ENCODE results near the gene VPS37B. TPM values are rescaled to one million over a fixed set of nuclear protein-coding genes. Genes with fewer than 3 reads are reported as not detected.
A peak's percentile ranks its signal among the peaks of the same experiment; 100 is the strongest.

VPS37B gene
- total RNA-seq, 1 donor from 2014 or later = 34.9 TPM

DNA sequence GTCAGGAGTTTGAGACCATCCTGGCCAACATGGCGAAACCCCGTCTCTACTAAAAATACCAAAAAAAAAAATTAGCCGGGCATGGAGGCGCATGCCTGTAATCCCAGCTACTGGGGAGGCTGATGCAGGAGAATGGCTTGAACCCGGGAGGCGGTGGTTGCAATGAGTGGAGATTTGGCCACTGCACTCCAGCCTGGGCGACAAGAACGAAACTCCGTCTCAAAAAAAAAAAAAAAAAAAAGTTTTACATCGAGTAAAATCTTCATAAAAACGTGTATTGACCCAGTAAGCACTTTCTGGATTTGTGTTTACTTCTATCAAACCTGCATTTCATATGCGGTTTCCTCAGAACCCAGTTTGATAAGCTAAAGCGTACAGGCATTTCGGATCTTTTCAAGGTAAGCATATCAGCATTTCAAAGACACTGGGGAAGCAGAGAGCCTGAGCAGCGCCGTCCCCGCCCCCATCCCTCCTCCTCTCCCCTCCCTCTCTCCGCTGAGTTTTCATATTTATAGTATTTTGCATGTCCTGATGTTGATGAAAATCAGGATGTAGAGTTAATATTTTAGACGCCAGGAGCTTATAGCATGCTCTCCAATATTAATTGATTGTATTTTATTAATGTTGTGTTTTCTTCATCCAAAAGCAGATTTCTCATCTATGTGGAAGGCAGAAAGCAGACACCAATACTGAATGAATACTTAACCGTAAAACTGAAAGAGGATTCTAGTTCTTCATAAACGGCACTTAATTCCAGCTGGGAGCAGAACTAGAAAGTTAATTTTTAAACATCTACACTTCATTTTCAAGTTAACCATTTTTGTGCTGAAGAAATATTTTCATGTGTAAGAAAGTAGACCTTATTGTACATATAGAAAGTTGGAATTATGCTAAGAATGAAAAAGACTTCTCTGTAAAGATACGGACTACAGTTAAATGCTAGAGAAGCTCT, 69.9 kb downstream of the VPS37B start:
- peak overlapping the region; percentile 11 to 22 for H3K4me3 ChIP-seq
- intact Hi-C loops (cut with DNase I) = no loop called here
- H3K27ac ChIP-seq = no peak overlapping the region
- no peaks in the 10 kb centered on the region for H3K9me3 ChIP-seq
- no peak for DNase-seq (ENCODE audit: extremely low spot score in 2 of 2)
- H3K36me3 ChIP-seq = no peaks in the 10 kb centered on the region
- no peaks in the 10 kb centered on the region for H3K27me3 ChIP-seq
- H3K4me1 ChIP-seq = no peaks in the 10 kb centered on the region
- no peak for TF ChIP-seq POLR2A (IDR thresholded peaks at IDR 0.05)
- peak in 1 of 2 donors; percentile 19 for TF ChIP-seq POLR2AphosphoS5 (IDR thresholded peaks at IDR 0.05; ENCODE audit: insufficient read depth in 1 of 2, low read depth in 1 of 2)
- no peak for TF ChIP-seq CTCF (IDR thresholded peaks at IDR 0.05)

GRCh38 chr12:122823429-122823828, 72.5 kb downstream of the VPS37B start:
- no peaks in the 10 kb centered on the region for H3K4me1 ChIP-seq
- H3K4me3 ChIP-seq = no peak overlapping the region
- DNase-seq (ENCODE audit: extremely low spot score in 2 of 2) = no peak
- H3K36me3 ChIP-seq = no peaks in the 10 kb centered on the region
- no peak for TF ChIP-seq POLR2AphosphoS5 (IDR thresholded peaks at IDR 0.05; ENCODE audit: insufficient read depth in 1 of 2, low read depth in 1 of 2)
- no peak for TF ChIP-seq CTCF (IDR thresholded peaks at IDR 0.05)
- TF ChIP-seq POLR2A (IDR thresholded peaks at IDR 0.05) = no peak
- no peaks in the 10 kb centered on the region for H3K9me3 ChIP-seq
- intact Hi-C loops (cut with DNase I) = no loop called here
- H3K27me3 ChIP-seq = no peaks in the 10 kb centered on the region
- no peak overlapping the region for H3K27ac ChIP-seq

DNA sequence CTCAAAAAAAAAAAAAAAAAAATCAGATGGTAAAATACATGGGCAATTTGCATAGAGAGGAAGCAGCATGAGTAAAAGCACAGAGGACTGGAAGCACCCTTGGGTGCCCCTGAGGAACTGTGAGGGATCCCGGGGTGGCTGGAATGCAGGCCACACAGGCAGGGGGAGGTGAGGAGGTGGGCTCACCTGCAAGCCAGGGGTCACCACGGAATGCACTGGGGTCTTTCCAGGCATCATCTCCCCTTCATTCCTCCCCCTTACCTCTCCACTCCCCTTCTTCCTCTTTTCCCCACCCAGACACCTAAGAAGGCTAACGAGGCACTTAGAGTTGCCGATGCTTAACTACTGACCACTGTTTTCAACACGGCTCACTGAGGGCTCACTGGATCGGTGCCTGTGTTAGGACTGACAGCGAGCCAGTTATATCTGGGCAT, 75.1 kb downstream of the VPS37B start:
- intact Hi-C loops (cut with DNase I) = no loop called here
- no peak for DNase-seq (ENCODE audit: extremely low spot score in 2 of 2)
- Histone ChIP-seq H3K4me1 (no peaks in the 10 kb centered on the region), H3K4me3 (no peak overlapping the region), H3K27me3 (no peaks in the 10 kb centered on the region), H3K9me3 (no peaks in the 10 kb centered on the region), H3K27ac (no peak overlapping the region), H3K36me3 (no peaks in the 10 kb centered on the region)
- TF ChIP-seq POLR2AphosphoS5 (IDR thresholded peaks at IDR 0.05; ENCODE audit: insufficient read depth in 1 of 2, low read depth in 1 of 2) (no peak), CTCF (IDR thresholded peaks at IDR 0.05) (no peak)

DNA sequence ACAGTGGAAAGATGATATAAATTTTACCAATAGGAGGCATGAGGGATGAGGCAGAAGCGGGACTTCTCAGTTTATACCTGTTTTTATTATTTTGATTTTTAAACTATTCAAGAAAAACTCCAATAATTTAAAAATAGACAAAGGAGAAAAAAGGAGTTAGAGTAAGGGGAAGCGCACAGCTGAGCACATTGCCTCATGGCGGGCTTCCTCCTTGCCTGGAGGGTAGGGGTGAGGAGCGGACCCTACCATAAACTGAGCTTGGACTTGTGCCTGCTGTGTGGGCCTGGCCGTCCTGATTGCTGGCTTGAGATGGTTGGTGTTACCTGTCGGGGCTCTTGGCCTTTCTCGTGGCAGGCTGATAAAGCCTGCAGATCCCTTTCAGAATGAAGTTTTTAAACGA, 75.8 kb downstream of the VPS37B start:
- no peak overlapping the region for H3K4me3 ChIP-seq
- no peak for DNase-seq (ENCODE audit: extremely low spot score in 2 of 2)
- H3K27ac ChIP-seq = no peak overlapping the region
- H3K9me3 ChIP-seq = no peaks in the 10 kb centered on the region
- no peaks in the 10 kb centered on the region for H3K4me1 ChIP-seq
- H3K27me3 ChIP-seq = no peaks in the 10 kb centered on the region
- TF ChIP-seq POLR2A (IDR thresholded peaks at IDR 0.05) (no peak), POLR2AphosphoS5 (IDR thresholded peaks at IDR 0.05; ENCODE audit: insufficient read depth in 1 of 2, low read depth in 1 of 2) (no peak), CTCF (IDR thresholded peaks at IDR 0.05) (no peak)
- H3K36me3 ChIP-seq = no peaks in the 10 kb centered on the region
- intact Hi-C loops (cut with DNase I) = no loop called here

- Histone ChIP-seq H3K27me3 (no peaks in the 10 kb centered on the region), H3K27ac (no peak overlapping the region), H3K4me1 (no peaks in the 10 kb centered on the region), H3K9me3 (no peaks in the 10 kb centered on the region), H3K36me3 (no peaks in the 10 kb centered on the region), H3K4me3 (no peak overlapping the region)
- intact Hi-C loops (cut with DNase I) = no loop called here
- no peak for DNase-seq (ENCODE audit: extremely low spot score in 2 of 2)
- TF ChIP-seq POLR2A (IDR thresholded peaks at IDR 0.05) = no peak
- TF ChIP-seq CTCF (IDR thresholded peaks at IDR 0.05) = no peak
- TF ChIP-seq POLR2AphosphoS5 (IDR thresholded peaks at IDR 0.05; ENCODE audit: insufficient read depth in 1 of 2, low read depth in 1 of 2) = no peak
These were observed 76.6 kb downstream of the VPS37B start for GRCh38 chr12:122819209-122819785.
